LoVo (cell line): ENCODE data around the gene CACNA1F.
"Not testable (repeated sequence)": the region's sequence is repeated elsewhere in the genome, so short reads cannot be mapped to it uniquely, and the experiment has no call there.

Source experiments
- DNase-seq: peaks from one replicate; pipeline ENCODE4 v3.0.0-alpha.2; 2016; ENCODE audit warnings: low spot score

Gene CACNA1F

DNA sequence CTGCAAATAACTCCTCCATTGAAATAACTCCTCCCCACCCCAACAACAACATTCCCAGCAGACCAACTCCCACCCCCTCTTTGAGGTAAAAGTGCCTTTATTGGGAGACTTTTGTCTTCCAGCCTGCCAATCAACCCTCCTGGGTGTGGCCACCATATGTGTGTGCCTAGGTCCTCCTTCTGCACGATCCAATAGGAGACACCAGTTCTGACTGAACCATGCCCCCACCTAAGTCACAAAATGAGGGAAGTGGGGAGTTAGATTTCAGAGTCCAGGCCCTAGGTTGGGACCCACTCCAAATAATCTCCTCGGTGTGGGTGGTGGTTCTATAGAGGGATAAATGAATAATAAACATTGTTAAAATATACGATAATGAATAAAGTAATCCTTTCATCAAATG, 58.4 kb downstream of the CACNA1F start:
- no peak for DNase-seq

GRCh38 chrX:49173544-49173943, 59.6 kb downstream of the CACNA1F start:
- DNase-seq, result not testable (repeated sequence)

DNA sequence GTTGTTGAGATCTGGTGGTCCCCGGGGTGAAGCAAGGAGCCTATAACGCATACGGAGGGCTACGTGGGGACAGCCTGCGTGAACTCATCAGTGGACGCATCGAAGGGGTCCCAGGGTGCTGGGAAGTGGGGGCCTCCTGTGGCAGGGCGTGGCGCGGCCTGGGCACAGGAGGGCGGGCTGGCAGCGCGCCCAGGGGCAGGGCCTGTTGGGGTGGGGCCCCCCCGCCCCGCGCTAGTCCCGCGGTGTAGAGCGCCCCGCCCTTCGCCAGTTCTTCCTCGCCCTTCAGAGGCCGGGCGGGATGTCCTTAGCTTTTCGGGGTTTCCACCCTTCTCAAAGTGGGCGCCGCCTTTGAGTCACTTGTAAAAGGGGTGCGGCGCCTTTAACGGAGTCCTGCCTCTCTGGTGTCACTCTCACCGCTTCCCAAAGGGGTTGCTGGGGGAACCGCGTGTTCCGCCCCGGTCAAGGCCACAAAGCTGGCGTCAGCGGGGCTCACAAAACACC, 60.8 kb downstream of the CACNA1F start:
- peak; percentile 73 for DNase-seq

DNA sequence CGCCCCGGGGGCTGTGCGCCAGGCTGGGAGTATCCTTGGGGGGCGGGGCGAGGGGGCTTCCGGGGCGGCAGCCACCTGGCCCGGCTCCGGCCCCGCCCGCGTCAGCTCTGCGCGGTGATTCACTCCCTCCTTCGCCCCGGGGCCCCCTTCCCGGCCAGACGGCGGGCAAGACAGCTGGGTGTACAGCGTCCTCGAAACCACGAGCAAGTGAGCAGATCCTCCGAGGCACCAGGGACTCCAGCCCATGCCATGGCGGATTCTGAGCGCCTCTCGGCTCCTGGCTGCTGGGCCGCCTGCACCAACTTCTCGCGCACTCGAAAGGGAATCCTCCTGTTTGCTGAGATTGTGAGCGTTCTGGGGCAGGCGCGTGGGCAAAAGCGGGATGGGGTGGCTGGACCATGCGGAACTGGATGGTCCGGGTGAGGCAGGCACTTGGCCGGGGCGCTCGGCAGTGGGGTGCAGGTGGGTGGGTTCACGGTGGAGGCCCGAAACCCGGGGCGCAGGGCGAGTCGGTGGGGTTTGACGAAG, 61.3 kb downstream of the CACNA1F start, which contains the start of gene PLP2:
Gene PLP2 (plus strand): TSS at position 147 of the 528 bp plus-strand sequence. CDS start 103 bp downstream, at position 250.
- DNase-seq, result peak; percentile 46

GRCh38 chrX:49167740-49168108, 65.4 kb downstream of the CACNA1F start:
- DNase-seq, result no peak

- no peak for DNase-seq
Observed at GRCh38 chrX:49166914-49167739, 66.0 kb downstream of the CACNA1F start.

- DNase-seq, result no peak
Observed at GRCh38 chrX:49165901-49166881, 66.9 kb downstream of the CACNA1F start.

GRCh38 chrX:49164589-49165360, 68.4 kb downstream of the CACNA1F start:
- DNase-seq, result no peak

GRCh38 chrX:49163555-49164419, 69.4 kb downstream of the CACNA1F start:
- DNase-seq, result peak; percentile 72

- DNase-seq, result no peak
Observed at GRCh38 chrX:49162620-49163019, 70.5 kb downstream of the CACNA1F start, which contains the start of gene MAGIX. Gene MAGIX, plus strand, starts transcription at chrX:49162758. Its CDS starts 132 bp downstream, at chrX:49162890.

DNA sequence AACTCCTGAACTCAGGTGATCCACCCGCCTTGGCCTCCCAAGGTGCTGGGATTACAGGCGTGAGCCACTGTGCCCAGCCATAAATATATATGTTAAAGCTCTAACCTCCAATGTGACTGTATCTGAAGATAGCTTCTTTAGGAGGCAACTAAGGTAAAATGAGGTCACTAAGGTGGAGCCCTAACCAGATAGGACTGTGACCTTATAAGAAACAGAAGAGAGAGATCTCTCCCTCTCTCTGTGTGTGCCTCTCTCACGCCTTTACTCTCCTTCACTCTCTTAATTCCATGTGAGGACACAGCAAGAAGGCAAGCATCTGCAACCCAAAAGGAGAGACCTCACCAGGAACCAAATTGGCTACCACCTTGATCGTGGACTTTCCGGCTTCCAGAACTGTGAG, 71.5 kb downstream of the CACNA1F start:
- no peak for DNase-seq

DNA sequence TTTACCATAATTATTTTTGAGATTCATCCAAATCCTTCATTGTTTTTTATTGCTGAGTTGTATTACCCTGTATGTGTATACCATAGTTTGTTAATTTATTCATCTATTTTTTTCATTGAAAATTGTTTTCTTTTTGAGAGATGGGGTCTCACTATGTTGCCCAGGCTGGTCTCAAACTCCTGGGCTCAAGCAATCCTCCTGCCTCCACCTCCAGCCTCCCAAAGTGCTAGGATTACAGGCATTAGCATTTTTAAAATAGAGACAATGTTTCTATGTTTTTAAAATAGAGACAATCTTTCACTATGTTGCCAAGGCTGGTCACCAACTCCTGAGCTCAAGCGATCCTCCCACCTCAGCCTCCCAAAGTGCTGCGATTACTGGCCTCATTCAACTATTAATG, 72.2 kb downstream of the CACNA1F start:
- DNase-seq, result no peak

- no peak for DNase-seq
Observed at GRCh38 chrX:49157194-49157593, 75.9 kb downstream of the CACNA1F start.

DNA sequence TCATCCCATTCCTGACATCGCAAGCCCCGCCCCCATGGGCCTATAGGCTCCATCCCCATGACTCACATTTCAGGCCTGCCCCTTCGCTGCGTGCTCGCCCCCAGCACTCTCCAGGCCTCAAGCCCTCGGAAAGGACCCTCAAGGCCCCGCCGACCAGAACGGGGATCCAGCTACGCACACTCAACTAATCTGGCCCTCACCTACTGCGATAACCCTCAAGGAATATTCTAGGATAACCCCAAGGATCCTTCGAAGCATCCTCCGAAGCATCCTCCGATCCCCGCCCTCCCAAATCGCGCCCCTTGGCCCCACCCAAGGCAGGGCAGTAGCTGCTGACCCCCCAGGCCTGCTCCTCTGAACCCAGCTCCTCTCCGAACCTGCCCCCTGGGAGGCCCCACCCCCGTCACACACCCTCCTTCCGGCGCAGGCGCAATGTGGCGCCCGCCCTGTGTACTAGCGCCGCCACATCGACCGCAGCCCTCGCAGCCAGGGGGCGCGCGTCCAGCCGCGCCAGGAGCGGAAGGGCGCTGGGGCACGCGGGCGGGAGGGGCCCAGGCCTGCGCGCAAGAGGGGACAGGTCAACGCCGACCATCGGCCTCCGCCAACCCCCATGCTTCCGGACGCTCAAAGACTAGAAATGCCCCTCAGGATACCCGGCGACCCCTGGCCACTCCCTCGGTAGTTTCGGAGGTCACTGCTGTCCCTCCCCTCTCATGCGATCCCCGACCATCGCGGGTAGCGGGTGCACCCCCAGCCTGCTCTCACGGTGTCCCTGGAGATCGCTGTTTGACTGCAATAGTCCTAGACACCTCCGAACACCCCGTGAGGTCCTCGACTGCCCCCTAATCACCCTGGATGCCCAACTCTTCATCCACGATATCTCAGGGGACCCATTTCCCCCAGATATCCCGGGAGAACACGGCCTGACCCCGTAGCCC, 77.0 kb downstream of the CACNA1F start:
- peak; percentile 70 for DNase-seq

DNA sequence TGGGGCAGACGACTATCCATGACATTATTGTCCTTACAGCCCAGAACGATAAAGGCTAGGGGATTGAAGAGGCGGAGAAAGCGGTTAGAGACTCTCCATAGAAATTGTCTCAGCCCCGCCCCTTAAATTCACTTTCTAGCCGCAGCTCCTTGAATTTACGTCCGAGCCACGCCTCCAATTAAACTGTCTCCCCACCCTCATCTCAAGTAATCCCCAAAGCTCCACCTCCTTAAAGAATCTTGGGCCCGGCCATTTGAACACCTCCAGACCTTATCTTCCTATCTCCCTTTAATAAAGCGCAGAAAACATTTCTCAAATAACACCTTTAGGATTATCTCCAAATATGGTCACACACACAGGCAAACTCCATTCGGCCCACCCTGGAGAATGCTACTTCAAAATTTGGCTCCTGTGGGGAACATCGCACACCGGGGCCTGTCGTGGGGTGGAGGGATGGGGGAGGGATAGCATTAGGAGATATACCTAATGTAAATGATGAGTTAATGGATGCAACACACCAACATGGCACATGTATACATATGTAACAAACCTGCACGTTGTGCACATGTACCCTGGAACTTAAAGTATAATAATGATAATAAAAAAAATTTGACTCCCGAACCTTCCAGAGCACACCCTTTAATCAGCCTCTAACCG, 77.8 kb downstream of the CACNA1F start:
- peak; percentile 66 for DNase-seq
